Stomach (tissue), 9 donors: ENCODE results near the gene PRKCD. TPM values are rescaled to one million over a fixed set of nuclear protein-coding genes. Genes with fewer than 3 reads are reported as not detected.

Experiments used
- DNase-seq, 2 donors: peaks; one replicate each; pipeline versions ENCODE4 v3.0.0 to v3.0.0-alpha.2; 2013 to 2019
- H3K27ac ChIP-seq, 5 donors: fragments of 200-600 bp in 4 of 5; sonication (generic) in 4 of 5; one replicate each; pipeline ENCODE4 v1.5.1; 2013 to 2019; ENCODE audit warnings: mild to moderate bottlenecking in 1 of 5, moderate library complexity in 1 of 5
- H3K27me3 ChIP-seq, 3 donors: fragments of 200-600 bp; sonication (generic); one replicate each; pipeline ENCODE4 v1.5.1; 2017 to 2019; ENCODE audit warnings: mixed run types in 1 of 3
- H3K36me3 ChIP-seq, 4 donors: fragments of 200-600 bp; sonication (generic); 1 replicate in 3 of 4; 2 replicates in 1 of 4; pipeline ENCODE4 v1.5.1; 2016 to 2019
- H3K4me1 ChIP-seq, 4 donors: fragments of 200-600 bp; sonication (generic); one replicate each; pipeline ENCODE4 v1.5.1; 2016 to 2019
- H3K4me3 ChIP-seq, 4 donors: fragments of 200-600 bp; sonication (generic) in 3 of 4; one replicate each; pipeline ENCODE4 v1.5.1; 2016 to 2019; ENCODE audit warnings: mild to moderate bottlenecking in 1 of 4
- H3K9me3 ChIP-seq, 4 donors: fragments of 200-600 bp; sonication (generic); one replicate each; pipeline ENCODE4 v1.5.1; 2016 to 2019
- EP300 ChIP-seq: sonication (generic); formaldehyde crosslinking; IDR thresholded peaks from one replicate; pipeline ENCODE4 v1.6.1; 2017; ENCODE audit warnings: antibody characterized with exemption
- POLR2A ChIP-seq, 4 donors: fragments of 450-650 bp; IDR thresholded peaks; one replicate each; pipeline ENCODE4 v1.6.1; 2016; ENCODE audit warnings: antibody characterized with exemption in 4 of 4, control low read depth in 2 of 4, mild to moderate bottlenecking in 1 of 4, moderate library complexity in 1 of 4
- POLR2AphosphoS5 ChIP-seq, 3 donors: sonication (generic); formaldehyde crosslinking; IDR thresholded peaks; one replicate each; pipeline ENCODE4 v1.6.1; 2016; ENCODE audit warnings: antibody characterized with exemption in 3 of 3
- WGBS, 5 donors: extraction: QIAGEN DNeasy Blood & Tissue Kit in 3 of 5; methylation state at CpG; one replicate each; pipeline versions ENCODE4 v1.1.5 to v1.1.7; 2013 to 2018; 5-methylcytosine and 5-hydroxymethylcytosine counted together
- intact Hi-C: fragments of 100-400 bp; cut with DNase I; formaldehyde crosslinking; loops from one replicate; pipeline ENCODE4 v1.15.1; 2023; ENCODE audit warnings: low total_unique reads
- polyA plus RNA-seq, 3 donors: library from polyadenylated mRNA; stranded (reverse); fragments of 200-250 nt; gene quantifications; one replicate each; pipeline ENCODE4 v1.2.3, GENCODE V29; 2013
- total RNA-seq, 5 donors: library from RNA; depleted of rRNA; stranded (reverse); fragments of >200 nt; gene quantifications; one replicate each; pipeline versions ENCODE4 v1.1.0 to v1.2.3, GENCODE V29; 2014 to 2016
- TF ChIP-seq, protein P1 (sequence below), 7 experiments: fragments of 450-650 bp in 4 of 7; fragments of 200-600 bp in 3 of 7; sonication (generic) in 3 of 7; IDR thresholded peaks; one replicate each; pipeline ENCODE4 v1.5.1; 2016 to 2019; ENCODE audit warnings: antibody characterized with exemption in 7 of 7, control low read depth in 2 of 7, mild to moderate bottlenecking in 1 of 7
- donor health status: healthy with polysubstance abuse.
- donor health status: Bipolar disorder and iron deficiency.
- donor health status: healthy.

Gene PRKCD
- total and polyA plus RNA-seq, 8 donors = 15.6 to 117 (median 37.2) TPM

DNA sequence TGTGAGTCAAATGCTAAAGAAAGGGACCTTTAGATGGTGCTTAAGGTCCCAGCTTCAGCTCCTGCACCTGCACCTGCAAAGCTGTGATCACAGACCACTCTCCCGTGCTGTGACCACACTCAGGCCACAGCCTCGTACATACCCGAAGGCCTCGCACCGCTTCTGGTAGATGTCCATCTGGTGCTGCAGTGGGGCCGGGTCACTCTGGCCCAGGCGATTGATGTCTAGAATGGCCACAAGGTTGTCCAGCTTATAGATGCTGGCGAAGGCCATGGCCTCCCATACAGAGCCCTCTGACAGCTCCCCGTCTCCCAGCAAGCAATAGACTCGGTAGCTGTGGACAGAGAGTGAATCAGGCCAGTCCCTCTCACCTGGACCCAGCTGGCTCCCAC lies 73.8 kb downstream of the PRKCD start:
- intact Hi-C loops = no loop called here
- H3K4me1 ChIP-seq = peaks cover 38 to 45% (median 41%) of the 10 kb centered on the region in 4 donors
- peaks cover 71 to 99% (median 97%) of the 10 kb centered on the region in 4 donors for H3K36me3 ChIP-seq
- H3K9me3 ChIP-seq = no peaks in the 10 kb centered on the region
- WGBS, 5 donors = 90 to 97% (median 94%) methylated on average over 5 to 10 of the region's 10 CpGs
- H3K27me3 ChIP-seq = no peaks in the 10 kb centered on the region
- no peak overlapping the region for H3K4me3 ChIP-seq
- no peak overlapping the region for H3K27ac ChIP-seq
- no peak for DNase-seq
- no peak for TF ChIP-seq EP300
- TF ChIP-seq, protein P1, sequence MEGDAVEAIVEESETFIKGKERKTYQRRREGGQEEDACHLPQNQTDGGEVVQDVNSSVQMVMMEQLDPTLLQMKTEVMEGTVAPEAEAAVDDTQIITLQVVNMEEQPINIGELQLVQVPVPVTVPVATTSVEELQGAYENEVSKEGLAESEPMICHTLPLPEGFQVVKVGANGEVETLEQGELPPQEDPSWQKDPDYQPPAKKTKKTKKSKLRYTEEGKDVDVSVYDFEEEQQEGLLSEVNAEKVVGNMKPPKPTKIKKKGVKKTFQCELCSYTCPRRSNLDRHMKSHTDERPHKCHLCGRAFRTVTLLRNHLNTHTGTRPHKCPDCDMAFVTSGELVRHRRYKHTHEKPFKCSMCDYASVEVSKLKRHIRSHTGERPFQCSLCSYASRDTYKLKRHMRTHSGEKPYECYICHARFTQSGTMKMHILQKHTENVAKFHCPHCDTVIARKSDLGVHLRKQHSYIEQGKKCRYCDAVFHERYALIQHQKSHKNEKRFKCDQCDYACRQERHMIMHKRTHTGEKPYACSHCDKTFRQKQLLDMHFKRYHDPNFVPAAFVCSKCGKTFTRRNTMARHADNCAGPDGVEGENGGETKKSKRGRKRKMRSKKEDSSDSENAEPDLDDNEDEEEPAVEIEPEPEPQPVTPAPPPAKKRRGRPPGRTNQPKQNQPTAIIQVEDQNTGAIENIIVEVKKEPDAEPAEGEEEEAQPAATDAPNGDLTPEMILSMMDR (IDR thresholded peaks at IDR 0.05) = no peak
- TF ChIP-seq POLR2A (IDR thresholded peaks at IDR 0.05) = no peak
- TF ChIP-seq POLR2AphosphoS5 (IDR thresholded peaks at IDR 0.05) = no peak

- no peaks in the 10 kb centered on the region for H3K9me3 ChIP-seq
- H3K27me3 ChIP-seq = no peaks in the 10 kb centered on the region
- peaks cover 71 to 99% (median 97%) of the 10 kb centered on the region in 4 donors for H3K36me3 ChIP-seq
- no peak for DNase-seq
- H3K27ac ChIP-seq = peak overlapping the region in 4 of 5 donors; percentile 68 to 84 (median 76)
- no peak overlapping the region for H3K4me3 ChIP-seq
- WGBS, 5 donors = 68 to 89% (median 77%) methylated on average over 5 to 6 of the region's 6 CpGs
- peaks cover 38 to 51% (median 47%) of the 10 kb centered on the region in 4 donors for H3K4me1 ChIP-seq
- TF ChIP-seq, protein P1 (IDR thresholded peaks at IDR 0.05) = no peak
- no peak for TF ChIP-seq POLR2AphosphoS5 (IDR thresholded peaks at IDR 0.05)
- no peak for TF ChIP-seq POLR2A (IDR thresholded peaks at IDR 0.05)
- no peak for TF ChIP-seq EP300
- intact Hi-C loops = no loop called here
Observed at GRCh38 chr3:53235545-53235944, 74.5 kb downstream of the PRKCD start.

- H3K9me3 ChIP-seq = no peaks in the 10 kb centered on the region
- peaks cover 38 to 54% (median 49%) of the 10 kb centered on the region in 4 donors for H3K4me1 ChIP-seq
- peaks cover 70 to 99% (median 97%) of the 10 kb centered on the region in 4 donors for H3K36me3 ChIP-seq
- peak; percentile 79 to 82 for DNase-seq
- H3K27me3 ChIP-seq = no peaks in the 10 kb centered on the region
- TF ChIP-seq POLR2A (IDR thresholded peaks at IDR 0.05) (no peak), POLR2AphosphoS5 (IDR thresholded peaks at IDR 0.05) (peak in 2 of 3 donors; percentile 53 to 80), EP300 (no peak)
- TF ChIP-seq, protein P1 (IDR thresholded peaks at IDR 0.05) = no peak
- intact Hi-C loops = no loop called here
- 50 to 67% (median 54%) methylated on average over 8 to 9 of the region's 9 CpGs for WGBS, 5 donors
- H3K4me3 ChIP-seq = no peak overlapping the region
- H3K27ac ChIP-seq = peak overlapping the region in 4 of 5 donors; percentile 68 to 84 (median 76)
Observed at GRCh38 chr3:53236112-53236841, 75.3 kb downstream of the PRKCD start.

DNA sequence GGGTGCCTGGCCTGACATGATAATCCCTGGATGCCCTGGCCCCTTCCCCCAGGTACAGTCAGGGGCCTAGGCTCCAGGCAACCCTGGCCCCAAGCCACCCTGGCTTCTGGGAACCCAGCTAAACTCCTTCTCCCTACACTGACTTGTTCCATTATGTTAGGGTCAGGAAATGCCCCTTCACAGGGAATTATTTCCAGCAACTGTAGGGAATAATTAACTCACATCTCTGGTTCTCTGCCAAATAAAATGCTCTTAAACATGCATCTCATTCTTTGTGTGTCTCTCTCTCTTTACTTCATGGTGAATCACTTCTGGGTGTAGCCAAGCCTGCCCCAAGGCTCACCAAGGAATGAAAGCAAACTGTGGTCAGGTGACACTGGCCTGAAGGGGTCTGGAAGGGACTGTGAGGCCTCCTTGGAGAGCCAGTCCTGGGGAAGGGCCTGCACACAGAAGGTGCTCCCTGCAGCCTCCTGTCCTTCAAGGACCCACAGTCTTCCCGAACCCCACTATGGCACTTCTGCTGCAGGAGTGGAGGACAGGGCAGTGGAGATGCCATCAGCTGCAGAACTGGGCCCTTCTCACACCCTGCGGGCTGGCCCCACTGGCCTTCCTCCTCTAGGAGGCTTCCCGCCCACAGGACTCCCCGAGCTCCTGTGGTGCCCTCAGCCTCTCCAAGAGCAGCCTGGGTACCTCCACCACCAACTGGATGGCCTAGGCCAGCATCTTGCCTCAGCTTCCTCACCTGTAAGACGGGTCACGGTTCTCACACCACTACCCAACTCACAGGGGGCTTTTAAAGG lies 77.2 kb downstream of the PRKCD start:
- Histone ChIP-seq H3K9me3 (no peaks in the 10 kb centered on the region), H3K4me3 (no peak overlapping the region), H3K36me3 (peaks cover 59 to 94% (median 87%) of the 10 kb centered on the region in 4 donors), H3K27me3 (no peaks in the 10 kb centered on the region), H3K4me1 (peaks cover 49 to 73% (median 64%) of the 10 kb centered on the region in 4 donors), H3K27ac (peak overlapping the region; percentile 61 to 84 (median 73))
- TF ChIP-seq POLR2AphosphoS5 (IDR thresholded peaks at IDR 0.05) (peak in 1 of 3 donors; percentile 82), POLR2A (IDR thresholded peaks at IDR 0.05) (no peak), EP300 (no peak)
- TF ChIP-seq, protein P1 (IDR thresholded peaks at IDR 0.05) = no peak
- intact Hi-C loops = no loop called here
- WGBS, 5 donors = 72 to 100% (median 77%) methylated on average over 2 to 6 of the region's 6 CpGs
- peak; percentile 51 to 87 for DNase-seq
